ENCODE measurements around the gene OLFML2A.

Gene OLFML2A

GRCh38 chr9:124780060-124780756 is 3.3 kb downstream of the OLFML2A start:
- Mint-ChIP-seq H3K4me3 (no peak overlapping the region), H3K36me3 (no peaks in the 10 kb centered on the region), H3K27ac (peak overlapping the region; percentile 22), H3K27me3 (peaks cover 15% of the 10 kb centered on the region), H3K9me3 (no peaks in the 10 kb centered on the region), H3K4me1 (peaks cover 10% of the 10 kb centered on the region)
- ATAC-seq, result no peak

DNA sequence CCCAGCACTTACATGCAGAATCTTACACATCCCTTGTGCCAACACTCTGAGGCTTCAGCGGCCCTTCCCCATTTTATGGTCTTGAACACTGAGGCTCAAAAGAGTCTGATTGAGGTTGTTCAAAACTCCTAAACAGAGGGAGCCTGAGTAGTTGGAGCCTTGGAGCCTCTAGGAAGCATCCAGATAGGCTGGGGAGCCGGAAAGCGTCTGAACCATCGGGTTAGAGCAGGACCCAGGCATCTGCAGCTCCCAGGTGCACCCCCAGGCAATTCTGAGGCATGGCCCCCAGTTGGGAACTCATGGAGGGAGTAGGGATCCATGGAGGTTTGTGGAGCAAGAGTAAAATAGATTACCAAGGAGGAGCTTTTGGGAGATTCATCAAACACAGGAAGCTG is 3.8 kb downstream of the OLFML2A start:
- no peaks in the 10 kb centered on the region for H3K9me3 Mint-ChIP-seq
- no peak for ATAC-seq

DNA sequence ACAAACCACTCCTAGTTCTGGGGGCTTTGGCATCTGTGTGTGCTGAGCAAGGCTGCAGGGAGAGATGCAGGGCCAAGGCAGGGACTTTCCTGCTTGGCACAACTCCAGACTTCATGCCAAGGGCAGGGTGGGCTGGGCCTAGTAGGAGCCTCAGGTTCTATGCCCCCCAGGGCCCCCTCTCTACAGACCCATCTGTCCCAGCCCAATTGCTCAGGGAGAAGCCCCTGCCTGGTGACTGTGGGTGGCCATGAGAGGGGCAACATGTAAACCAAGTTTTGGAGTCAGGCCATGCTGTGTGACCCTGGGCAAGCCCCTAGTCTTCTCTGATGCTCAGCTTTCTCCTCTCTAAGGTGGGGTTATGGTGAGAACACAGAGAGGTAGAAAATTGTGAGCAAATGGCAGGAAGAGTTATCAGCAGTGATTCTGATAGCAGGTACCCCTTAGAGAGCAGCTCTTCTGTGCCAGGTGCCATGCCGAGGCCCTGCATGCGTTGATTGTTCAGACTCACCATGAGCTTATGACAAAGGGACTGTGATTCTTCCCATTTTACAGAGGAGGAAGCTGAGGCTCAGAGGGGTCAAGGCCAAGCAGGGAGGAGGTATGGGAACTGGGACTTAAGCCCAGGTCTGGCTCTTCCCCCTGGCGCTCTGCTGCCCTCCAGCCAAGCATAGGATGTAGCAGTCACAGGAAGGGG is 5.2 kb downstream of the OLFML2A start:
- ATAC-seq, result no peak
- no peak overlapping the region for H3K4me3 Mint-ChIP-seq
- no peak overlapping the region for H3K27ac Mint-ChIP-seq
- H3K27me3 Mint-ChIP-seq, result no peaks in the 10 kb centered on the region
- H3K9me3 Mint-ChIP-seq, result no peaks in the 10 kb centered on the region
- no peaks in the 10 kb centered on the region for H3K4me1 Mint-ChIP-seq
- H3K36me3 Mint-ChIP-seq, result no peaks in the 10 kb centered on the region

More for the DNA sequence above, 3.8 kb downstream of the OLFML2A start:
- Mint-ChIP-seq H3K27me3 (peaks cover 11% of the 10 kb centered on the region), H3K27ac (no peak overlapping the region), H3K4me3 (no peak overlapping the region), H3K36me3 (no peaks in the 10 kb centered on the region), H3K4me1 (peaks cover 10% of the 10 kb centered on the region)

- H3K36me3 Mint-ChIP-seq, result no peaks in the 10 kb centered on the region
- no peak overlapping the region for H3K4me3 Mint-ChIP-seq
- no peaks in the 10 kb centered on the region for H3K9me3 Mint-ChIP-seq
- no peak for ATAC-seq
- no peaks in the 10 kb centered on the region for H3K4me1 Mint-ChIP-seq
- H3K27ac Mint-ChIP-seq, result no peak overlapping the region
- no peaks in the 10 kb centered on the region for H3K27me3 Mint-ChIP-seq
These were observed 6.0 kb downstream of the OLFML2A start for GRCh38 chr9:124782661-124783574.

DNA sequence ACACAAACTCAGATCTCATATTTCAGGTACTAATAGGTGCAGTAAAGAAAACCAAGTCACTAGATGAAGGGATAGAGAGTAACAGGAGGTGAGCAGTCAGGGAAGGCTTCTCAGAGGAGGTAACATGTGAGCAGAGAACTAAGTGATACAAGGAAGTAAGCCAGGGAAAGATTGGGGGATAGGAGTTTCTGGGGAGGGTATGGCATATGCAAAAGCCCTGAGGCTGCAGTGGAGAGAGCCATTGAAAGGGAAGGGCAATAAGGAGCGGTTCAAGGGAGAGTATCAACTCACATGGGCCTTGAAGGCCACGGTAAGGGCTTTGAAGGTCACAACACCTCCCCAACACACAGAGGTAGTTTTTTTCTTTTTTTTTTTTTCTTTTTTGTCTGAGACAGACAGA is 6.9 kb downstream of the OLFML2A start:
- Mint-ChIP-seq H3K27me3 (no peaks in the 10 kb centered on the region), H3K4me3 (no peak overlapping the region), H3K36me3 (no peaks in the 10 kb centered on the region), H3K27ac (no peak overlapping the region), H3K4me1 (no peaks in the 10 kb centered on the region), H3K9me3 (no peaks in the 10 kb centered on the region)
- ATAC-seq, result no peak

GRCh38 chr9:124784509-124784908 is 7.6 kb downstream of the OLFML2A start:
- Mint-ChIP-seq H3K36me3 (no peaks in the 10 kb centered on the region), H3K9me3 (no peaks in the 10 kb centered on the region), H3K4me3 (no peak overlapping the region), H3K27ac (no peak overlapping the region), H3K27me3 (no peaks in the 10 kb centered on the region), H3K4me1 (no peaks in the 10 kb centered on the region)
- no peak for ATAC-seq

- no peak overlapping the region for H3K27ac Mint-ChIP-seq
- no peak for ATAC-seq
- H3K9me3 Mint-ChIP-seq, result no peaks in the 10 kb centered on the region
- H3K4me3 Mint-ChIP-seq, result no peak overlapping the region
- peaks cover 14% of the 10 kb centered on the region for H3K4me1 Mint-ChIP-seq
- no peaks in the 10 kb centered on the region for H3K27me3 Mint-ChIP-seq
- no peaks in the 10 kb centered on the region for H3K36me3 Mint-ChIP-seq
These were observed 10.1 kb downstream of the OLFML2A start for GRCh38 chr9:124786881-124787573.

DNA sequence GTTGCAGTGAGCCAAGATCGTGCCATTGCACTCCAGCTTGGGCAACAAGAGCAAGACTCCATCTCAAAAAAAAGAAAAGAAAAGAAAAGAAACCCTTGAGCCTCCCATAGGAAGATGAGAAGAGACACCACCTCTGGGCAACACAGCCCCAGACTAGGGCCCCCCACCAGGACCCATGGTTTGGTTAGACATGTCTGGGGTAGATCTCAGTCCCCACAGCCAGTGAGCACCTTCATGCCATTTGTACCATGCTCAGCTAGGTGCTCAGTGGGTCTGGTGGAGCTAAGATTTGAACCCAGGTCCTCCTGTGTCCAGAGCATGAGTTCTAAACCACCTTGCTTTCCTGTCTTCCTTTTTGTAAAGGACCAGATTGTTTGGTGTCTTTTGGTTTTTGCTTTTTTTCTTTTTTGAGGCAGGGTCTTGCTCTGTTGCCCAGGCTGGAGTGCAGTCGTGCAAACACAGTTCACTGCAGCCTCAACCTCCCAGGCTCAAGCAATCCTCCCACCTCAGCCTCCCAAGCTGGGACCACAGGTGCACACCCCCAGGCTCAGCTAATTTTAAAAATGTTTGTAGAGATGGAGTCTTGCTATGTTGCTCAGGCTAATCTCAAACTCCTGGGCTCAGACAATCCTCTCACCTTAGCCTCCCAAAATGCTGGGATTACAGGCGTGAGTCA is 11.7 kb downstream of the OLFML2A start:
- Mint-ChIP-seq H3K27ac (no peak overlapping the region), H3K9me3 (no peaks in the 10 kb centered on the region), H3K4me1 (peaks cover 17% of the 10 kb centered on the region), H3K4me3 (no peak overlapping the region), H3K36me3 (no peaks in the 10 kb centered on the region), H3K27me3 (no peaks in the 10 kb centered on the region)
- no peak for ATAC-seq

DNA sequence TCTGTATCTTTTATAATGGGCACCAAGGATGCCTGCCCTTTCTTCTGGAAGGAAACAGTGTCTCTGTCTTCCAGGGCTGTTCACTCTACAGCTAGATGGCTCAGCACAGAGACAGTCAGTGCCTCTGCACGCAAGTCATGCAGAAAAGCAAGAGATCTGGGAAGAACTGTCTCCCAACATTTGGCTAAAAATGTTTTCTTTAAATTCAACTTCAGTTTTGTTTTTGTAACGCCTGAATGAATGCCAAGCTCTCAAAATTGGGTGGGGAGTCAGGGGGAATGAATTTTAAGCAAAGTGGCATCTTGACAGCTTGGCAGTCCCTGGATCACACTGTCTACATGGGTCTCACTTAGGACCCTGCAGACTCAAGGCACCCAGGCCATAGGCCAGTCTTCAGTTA is 12.6 kb downstream of the OLFML2A start:
- Mint-ChIP-seq H3K4me3 (no peak overlapping the region), H3K36me3 (no peaks in the 10 kb centered on the region), H3K4me1 (peaks cover 17% of the 10 kb centered on the region), H3K27ac (no peak overlapping the region), H3K9me3 (no peaks in the 10 kb centered on the region), H3K27me3 (no peaks in the 10 kb centered on the region)
- ATAC-seq, result no peak

GRCh38 chr9:124790301-124790700 is 13.4 kb downstream of the OLFML2A start:
- H3K27ac Mint-ChIP-seq, result peak overlapping the region; percentile 59
- H3K4me3 Mint-ChIP-seq, result no peak overlapping the region
- no peaks in the 10 kb centered on the region for H3K9me3 Mint-ChIP-seq
- no peaks in the 10 kb centered on the region for H3K36me3 Mint-ChIP-seq
- no peaks in the 10 kb centered on the region for H3K27me3 Mint-ChIP-seq
- H3K4me1 Mint-ChIP-seq, result peaks cover 17% of the 10 kb centered on the region
- ATAC-seq, result no peak

DNA sequence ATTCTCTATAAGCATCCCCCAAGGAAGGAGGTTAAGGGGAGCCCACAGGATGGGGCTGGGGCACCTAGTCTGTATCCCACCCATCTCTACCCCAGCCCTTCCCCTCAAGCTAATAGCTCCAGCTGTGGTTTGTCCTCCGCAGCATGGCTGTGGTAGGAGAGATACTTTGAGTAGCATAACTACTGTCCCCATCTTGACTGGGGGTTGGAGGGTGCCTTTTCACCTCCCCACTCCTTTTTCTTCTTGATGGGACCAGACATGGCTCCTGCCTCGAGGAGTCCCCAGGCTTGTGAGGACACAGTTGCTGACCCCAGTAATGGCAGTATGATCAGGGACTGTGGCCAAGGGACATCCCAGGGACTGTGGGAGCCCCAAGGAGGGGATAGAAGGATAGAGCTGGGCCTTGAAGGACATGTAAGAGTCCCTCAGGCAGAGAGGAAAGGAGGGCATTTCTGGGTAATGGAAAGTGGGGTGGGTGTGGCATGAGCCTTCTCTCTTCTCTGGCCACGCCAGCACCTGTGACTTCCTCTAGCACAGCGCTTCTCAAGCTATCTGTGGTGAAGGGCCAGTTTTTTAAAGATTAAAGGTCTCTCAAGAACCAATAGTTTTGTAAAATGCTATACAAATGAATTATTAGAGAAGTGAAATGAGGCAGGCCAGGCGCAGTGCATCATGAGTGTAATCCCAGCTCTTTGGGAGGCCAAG is 14.0 kb downstream of the OLFML2A start:
- Mint-ChIP-seq H3K4me1 (peaks cover 17% of the 10 kb centered on the region), H3K9me3 (no peaks in the 10 kb centered on the region), H3K4me3 (no peak overlapping the region), H3K27ac (peak overlapping the region; percentile 59), H3K27me3 (no peaks in the 10 kb centered on the region), H3K36me3 (no peaks in the 10 kb centered on the region)
- ATAC-seq, result peak; percentile 67

DNA sequence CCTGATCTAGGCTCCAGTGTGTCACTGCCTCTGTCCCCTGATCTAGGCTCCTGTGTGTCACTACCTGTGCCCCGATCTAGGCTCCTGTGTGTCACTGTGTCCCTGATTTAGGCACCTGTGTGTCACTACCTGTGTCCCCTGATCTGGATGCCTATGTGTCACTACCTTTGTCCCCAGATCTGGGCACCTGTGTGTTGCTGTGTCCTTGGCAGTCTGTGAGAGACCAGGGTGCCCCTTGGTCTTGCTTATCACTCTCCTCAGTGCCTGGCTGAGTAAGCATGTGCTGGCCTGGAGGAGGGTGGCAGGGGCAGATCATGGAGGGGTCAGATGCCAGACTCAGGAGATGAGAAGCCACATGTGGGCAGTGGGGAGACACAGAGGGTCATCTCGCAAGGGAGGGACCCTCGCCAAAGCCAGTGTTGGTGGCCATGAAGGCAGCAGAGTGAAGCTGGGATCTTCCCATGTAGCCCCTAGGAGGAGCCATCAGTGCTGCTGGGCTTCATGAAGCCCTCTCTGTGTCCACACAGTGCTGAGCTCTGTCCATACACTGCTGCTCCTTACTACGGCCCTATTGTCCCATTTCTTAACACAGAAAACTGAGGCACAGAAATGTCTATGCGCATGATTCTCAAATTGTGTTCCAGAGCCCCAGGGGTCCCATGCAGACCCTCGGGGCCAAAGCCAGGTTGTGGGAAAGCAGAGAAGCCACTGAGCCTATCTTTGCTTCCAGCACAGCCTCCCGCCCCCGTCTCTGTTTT is 15.5 kb downstream of the OLFML2A start:
- no peak for ATAC-seq
- no peaks in the 10 kb centered on the region for H3K9me3 Mint-ChIP-seq
- H3K36me3 Mint-ChIP-seq, result no peaks in the 10 kb centered on the region
- no peak overlapping the region for H3K4me3 Mint-ChIP-seq
- no peaks in the 10 kb centered on the region for H3K27me3 Mint-ChIP-seq
- peaks cover 17% of the 10 kb centered on the region for H3K4me1 Mint-ChIP-seq
- peak overlapping the region; percentile 59 for H3K27ac Mint-ChIP-seq

GRCh38 chr9:124793015-124793541 is 16.1 kb downstream of the OLFML2A start:
- no peak overlapping the region for H3K4me3 Mint-ChIP-seq
- no peak for ATAC-seq
- H3K27me3 Mint-ChIP-seq, result no peaks in the 10 kb centered on the region
- no peaks in the 10 kb centered on the region for H3K36me3 Mint-ChIP-seq
- H3K9me3 Mint-ChIP-seq, result no peaks in the 10 kb centered on the region
- no peak overlapping the region for H3K27ac Mint-ChIP-seq
- H3K4me1 Mint-ChIP-seq, result peaks cover 17% of the 10 kb centered on the region
